Activated CD8-positive, alpha-beta memory T cell treated with anti-CD3 and anti-CD28 coated beads, Interleukin-2, amount 50 U/mL, for 4 hours (primary cell): ENCODE measurements around the gene AKT1S1.

Experiments used
- DNase-seq: peaks from one replicate; pipeline ENCODE4 v3.0.0-alpha.2; 2020

AKT1S1 gene

GRCh38 chr19:49852631-49853126 lies 24.5 kb downstream of the AKT1S1 start:
- no peak for DNase-seq

- peak; percentile 40 for DNase-seq
These were observed 25.5 kb downstream of the AKT1S1 start for GRCh38 chr19:49851456-49852259.

GRCh38 chr19:49850487-49851342 lies 26.4 kb downstream of the AKT1S1 start, which contains the start of gene PTOV1:
PTOV1 (plus strand) TSS chr19:49851159.
- DNase-seq: peak; percentile 86

- DNase-seq: peak; percentile 15
These were observed 27.0 kb downstream of the AKT1S1 start for GRCh38 chr19:49850221-49850486.

- DNase-seq: no peak
These were observed 27.5 kb downstream of the AKT1S1 start for GRCh38 chr19:49849433-49850220.

GRCh38 chr19:49848938-49849337 lies 28.2 kb downstream of the AKT1S1 start:
- DNase-seq: no peak

- no peak for DNase-seq
These were observed 29.1 kb downstream of the AKT1S1 start for GRCh38 chr19:49847731-49848696.

- no peak for DNase-seq
These were observed 30.7 kb downstream of the AKT1S1 start for GRCh38 chr19:49846408-49846807.

GRCh38 chr19:49845414-49845813 lies 31.7 kb downstream of the AKT1S1 start:
- no peak for DNase-seq

GRCh38 chr19:49844138-49845095 lies 32.7 kb downstream of the AKT1S1 start:
- DNase-seq: no peak

- no peak for DNase-seq
These were observed 33.9 kb downstream of the AKT1S1 start for GRCh38 chr19:49843265-49843664.

GRCh38 chr19:49840736-49841249 lies 36.4 kb downstream of the AKT1S1 start:
- no peak for DNase-seq

- DNase-seq: no peak
These were observed 36.8 kb downstream of the AKT1S1 start for GRCh38 chr19:49840321-49840720.

GRCh38 chr19:49839713-49840112 lies 37.4 kb downstream of the AKT1S1 start:
- no peak for DNase-seq

- DNase-seq: no peak
These were observed 38.1 kb downstream of the AKT1S1 start for GRCh38 chr19:49838885-49839588.

GRCh38 chr19:49837425-49837824 lies 39.7 kb downstream of the AKT1S1 start:
- no peak for DNase-seq

- no peak for DNase-seq
These were observed 40.2 kb downstream of the AKT1S1 start for GRCh38 chr19:49837009-49837310.

GRCh38 chr19:49836176-49837008 lies 40.8 kb downstream of the AKT1S1 start:
- no peak for DNase-seq

GRCh38 chr19:49835562-49835961 lies 41.6 kb downstream of the AKT1S1 start:
- no peak for DNase-seq
